ENCODE results near the gene MAP3K8. TPM values are rescaled to one million over a fixed set of nuclear protein-coding genes. Genes with fewer than 3 reads are reported as not detected.
A peak's percentile ranks its signal among the peaks of the same experiment; 100 is the strongest.

Gene MAP3K8
- total RNA-seq, 4 donors from 2014 or later: 44.7 to 74.1 (median 56.2) TPM

DNA sequence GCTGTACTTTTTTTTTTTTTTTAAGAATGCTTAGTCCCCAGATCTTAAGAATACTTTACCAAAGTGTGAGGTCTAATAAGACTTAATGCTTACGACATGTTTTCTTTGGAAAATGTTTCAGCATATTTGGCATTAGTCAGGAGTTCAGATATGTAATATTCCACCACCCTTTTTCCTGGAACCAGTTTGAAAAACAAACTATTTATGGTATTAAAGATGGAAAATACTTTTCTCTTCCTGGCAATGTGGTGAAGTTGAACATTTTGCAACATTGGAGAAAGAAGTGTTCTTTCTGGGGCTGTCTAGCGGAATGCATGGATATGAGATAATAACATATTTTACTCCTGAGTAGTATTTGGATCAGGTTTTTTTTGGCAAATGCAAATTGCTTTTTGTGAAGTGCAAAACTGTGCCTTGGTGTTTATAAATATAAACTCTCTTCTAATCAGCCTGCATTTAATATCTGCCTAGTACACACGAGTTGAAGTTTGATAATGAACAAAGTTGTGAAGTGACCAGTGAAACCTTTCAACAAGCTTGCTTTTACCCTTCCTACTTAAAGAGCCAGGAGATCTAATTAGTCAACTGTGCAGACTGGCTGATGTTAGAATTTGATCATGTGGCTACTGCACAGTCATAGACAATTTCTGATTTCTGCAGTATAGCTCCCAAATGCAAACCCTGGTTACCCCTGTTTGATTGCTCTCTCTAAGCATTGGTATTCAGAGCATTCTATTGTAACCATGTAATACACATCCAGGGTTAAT is 20.9 kb downstream of the MAP3K8 start:
- H3K27ac ChIP-seq: peak overlapping the region; percentile 58 to 91 (median 79)
- no peaks in the 10 kb centered on the region for H3K27me3 ChIP-seq
- H3K36me3 ChIP-seq: peaks cover 0 to 59% (median 9%) of the 10 kb centered on the region in 3 donors
- TF ChIP-seq EP300 (IDR thresholded peaks at IDR 0.05) (peak; percentile 96 to 99), POLR2A (IDR thresholded peaks at IDR 0.05) (no peak)
- DNase-seq (ENCODE audit: low spot score in 2 of 2): no peak
- WGBS, 2 donors: 4 to 10% methylated on average over 3 of the region's 3 CpGs
- no peak overlapping the region for H3K4me3 ChIP-seq
- no peaks in the 10 kb centered on the region for H3K9me3 ChIP-seq
- H3K4me1 ChIP-seq: peaks cover 11 to 71% (median 35%) of the 10 kb centered on the region in 4 donors

DNA sequence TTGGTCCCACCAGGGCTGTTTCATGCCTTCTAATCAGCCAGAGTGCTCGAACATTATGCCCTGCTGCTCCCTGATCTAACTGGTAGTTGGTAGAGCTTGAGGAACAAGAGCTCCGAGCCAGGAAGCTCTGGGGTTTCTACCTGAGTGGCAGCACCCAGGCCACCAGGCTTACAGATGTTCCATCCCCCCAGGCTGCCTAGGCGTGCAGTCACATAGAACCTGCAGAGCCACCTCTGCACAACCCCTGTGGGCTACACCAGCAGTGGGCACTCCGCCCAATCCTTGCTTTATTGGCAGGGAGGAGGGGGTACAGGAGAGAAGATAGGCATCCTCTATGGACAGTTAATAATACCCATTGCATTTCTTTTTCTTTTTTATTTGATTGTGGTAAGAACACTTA is 21.8 kb downstream of the MAP3K8 start:
- Histone ChIP-seq H3K4me1 (peaks cover 11 to 71% (median 35%) of the 10 kb centered on the region in 4 donors), H3K9me3 (no peaks in the 10 kb centered on the region), H3K27ac (peak overlapping the region; percentile 58 to 91 (median 79)), H3K36me3 (peaks cover 0 to 59% (median 17%) of the 10 kb centered on the region in 3 donors), H3K27me3 (no peaks in the 10 kb centered on the region), H3K4me3 (no peak overlapping the region)
- TF ChIP-seq, protein P1, sequence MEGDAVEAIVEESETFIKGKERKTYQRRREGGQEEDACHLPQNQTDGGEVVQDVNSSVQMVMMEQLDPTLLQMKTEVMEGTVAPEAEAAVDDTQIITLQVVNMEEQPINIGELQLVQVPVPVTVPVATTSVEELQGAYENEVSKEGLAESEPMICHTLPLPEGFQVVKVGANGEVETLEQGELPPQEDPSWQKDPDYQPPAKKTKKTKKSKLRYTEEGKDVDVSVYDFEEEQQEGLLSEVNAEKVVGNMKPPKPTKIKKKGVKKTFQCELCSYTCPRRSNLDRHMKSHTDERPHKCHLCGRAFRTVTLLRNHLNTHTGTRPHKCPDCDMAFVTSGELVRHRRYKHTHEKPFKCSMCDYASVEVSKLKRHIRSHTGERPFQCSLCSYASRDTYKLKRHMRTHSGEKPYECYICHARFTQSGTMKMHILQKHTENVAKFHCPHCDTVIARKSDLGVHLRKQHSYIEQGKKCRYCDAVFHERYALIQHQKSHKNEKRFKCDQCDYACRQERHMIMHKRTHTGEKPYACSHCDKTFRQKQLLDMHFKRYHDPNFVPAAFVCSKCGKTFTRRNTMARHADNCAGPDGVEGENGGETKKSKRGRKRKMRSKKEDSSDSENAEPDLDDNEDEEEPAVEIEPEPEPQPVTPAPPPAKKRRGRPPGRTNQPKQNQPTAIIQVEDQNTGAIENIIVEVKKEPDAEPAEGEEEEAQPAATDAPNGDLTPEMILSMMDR (IDR thresholded peaks at IDR 0.05): no peak
- no peak for TF ChIP-seq EP300 (IDR thresholded peaks at IDR 0.05)
- DNase-seq (ENCODE audit: low spot score in 2 of 2): no peak
- 70% methylated on average over 4 of the region's 4 CpGs for WGBS, 2 donors

DNA sequence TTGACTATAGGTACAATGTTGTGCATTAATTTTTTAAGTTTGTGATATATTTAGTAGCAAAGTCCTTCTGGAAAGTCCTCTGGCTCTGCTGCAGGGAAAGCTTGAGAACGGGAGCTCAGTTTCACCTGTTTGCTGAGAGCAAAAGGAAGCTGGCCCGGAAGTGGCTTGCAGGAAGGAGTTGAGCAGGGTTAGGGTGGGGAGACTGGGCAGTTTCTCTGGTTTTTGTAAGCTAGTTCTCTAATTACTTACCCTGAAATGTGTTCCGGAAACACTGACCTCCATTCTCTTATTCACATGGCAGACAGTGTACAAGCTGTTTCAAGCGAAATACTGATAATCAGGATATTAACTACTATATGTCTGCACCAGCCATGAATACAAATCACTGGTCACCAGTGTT is 22.3 kb downstream of the MAP3K8 start:
- TF ChIP-seq POLR2A (IDR thresholded peaks at IDR 0.05) (no peak), EP300 (IDR thresholded peaks at IDR 0.05) (peak in 1 of 2 donors; percentile 51)
- peaks cover 11 to 71% (median 35%) of the 10 kb centered on the region in 4 donors for H3K4me1 ChIP-seq
- 49 to 56% methylated on average over 4 of the region's 4 CpGs for WGBS, 2 donors
- H3K27me3 ChIP-seq: no peaks in the 10 kb centered on the region
- no peak overlapping the region for H3K4me3 ChIP-seq
- H3K27ac ChIP-seq: peak overlapping the region; percentile 58 to 91 (median 79)
- H3K9me3 ChIP-seq: no peaks in the 10 kb centered on the region
- DNase-seq (ENCODE audit: low spot score in 2 of 2): no peak
- peaks cover 0 to 59% (median 21%) of the 10 kb centered on the region in 3 donors for H3K36me3 ChIP-seq

DNA sequence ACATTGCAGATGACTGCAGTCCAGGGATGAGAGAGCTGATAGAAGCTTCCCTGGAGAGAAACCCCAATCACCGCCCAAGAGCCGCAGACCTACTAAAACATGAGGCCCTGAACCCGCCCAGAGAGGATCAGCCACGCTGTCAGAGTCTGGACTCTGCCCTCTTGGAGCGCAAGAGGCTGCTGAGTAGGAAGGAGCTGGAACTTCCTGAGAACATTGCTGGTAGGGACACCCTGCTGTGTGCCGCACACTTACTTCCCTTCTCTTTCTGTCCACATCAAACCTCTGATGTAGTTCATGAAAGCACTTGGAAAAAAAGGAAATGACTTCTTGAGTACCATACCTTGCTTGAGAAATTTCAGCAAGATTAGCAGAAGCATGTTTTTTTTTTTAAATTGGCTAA is 25.3 kb downstream of the MAP3K8 start:
- H3K27ac ChIP-seq: peak overlapping the region in 2 of 4 donors; percentile 51 to 91
- peaks cover 11 to 55% (median 25%) of the 10 kb centered on the region in 4 donors for H3K4me1 ChIP-seq
- H3K36me3 ChIP-seq: peaks cover 0 to 54% (median 14%) of the 10 kb centered on the region in 3 donors

DNA sequence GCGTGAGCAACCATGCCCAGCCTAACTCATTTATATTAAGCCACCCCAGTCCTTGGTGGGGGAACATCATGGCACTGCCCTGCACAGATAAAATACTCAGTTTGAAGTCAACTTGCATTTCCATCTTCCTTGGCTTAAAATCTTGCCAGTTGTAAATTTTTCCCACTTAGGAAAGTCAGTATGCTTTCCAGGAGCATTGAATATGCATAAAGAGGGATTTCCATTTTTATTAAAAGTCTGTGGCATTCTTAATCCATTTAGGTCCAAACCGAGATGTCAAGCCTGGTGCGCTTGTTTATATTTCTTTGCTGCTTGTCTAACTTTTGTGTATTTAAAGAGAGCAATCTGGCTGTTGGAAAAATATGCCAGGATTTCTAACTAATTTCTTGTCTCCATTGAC is 26.1 kb downstream of the MAP3K8 start:
- no peaks in the 10 kb centered on the region for H3K27me3 ChIP-seq
- no peak overlapping the region for H3K4me3 ChIP-seq
- H3K36me3 ChIP-seq: peaks cover 0 to 54% (median 14%) of the 10 kb centered on the region in 3 donors
- peak overlapping the region in 2 of 4 donors; percentile 49 to 91 for H3K27ac ChIP-seq
- peaks cover 11 to 50% (median 19%) of the 10 kb centered on the region in 4 donors for H3K4me1 ChIP-seq
- no peaks in the 10 kb centered on the region for H3K9me3 ChIP-seq
- WGBS, 2 donors: 93 to 97% methylated on average over 3 of the region's 3 CpGs
- TF ChIP-seq EP300 (IDR thresholded peaks at IDR 0.05) (no peak), POLR2A (IDR thresholded peaks at IDR 0.05) (no peak)
- TF ChIP-seq, protein P1 (IDR thresholded peaks at IDR 0.05): no peak
- no peak for DNase-seq (ENCODE audit: low spot score in 2 of 2)

More for the DNA sequence above, 25.3 kb downstream of the MAP3K8 start:
- DNase-seq (ENCODE audit: low spot score in 2 of 2): no peak
- H3K9me3 ChIP-seq: no peaks in the 10 kb centered on the region
- no peaks in the 10 kb centered on the region for H3K27me3 ChIP-seq
- TF ChIP-seq, protein P1 (IDR thresholded peaks at IDR 0.05): no peak
- TF ChIP-seq EP300 (IDR thresholded peaks at IDR 0.05): peak in 1 of 2 donors; percentile 69
- TF ChIP-seq POLR2A (IDR thresholded peaks at IDR 0.05): no peak
- WGBS, 2 donors: 70 to 89% methylated on average over 6 of the region's 6 CpGs
- H3K4me3 ChIP-seq: no peak overlapping the region

DNA sequence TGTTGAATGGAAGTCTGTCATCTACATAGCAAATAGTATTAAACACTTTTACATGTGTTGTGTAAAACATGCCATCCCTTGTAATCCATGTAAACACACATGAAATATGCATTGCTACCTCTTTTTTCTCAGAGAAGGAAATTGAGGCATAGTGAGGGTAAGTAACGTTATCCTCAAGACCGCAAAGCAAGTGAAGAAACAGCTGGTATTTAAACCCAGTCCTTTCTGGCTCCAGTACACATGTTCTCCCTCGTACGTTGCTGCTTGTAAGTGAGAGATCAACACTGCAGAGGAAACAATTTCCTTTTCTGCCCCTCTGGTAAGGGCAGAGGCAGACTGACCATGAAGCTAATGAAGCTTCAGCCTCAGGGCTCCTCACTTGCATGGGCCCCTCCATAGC is 28.5 kb downstream of the MAP3K8 start:
- H3K27ac ChIP-seq: peak overlapping the region in 1 of 4 donors; percentile 9
- no peak overlapping the region for H3K4me3 ChIP-seq
- H3K36me3 ChIP-seq: peaks cover 0 to 53% (median 14%) of the 10 kb centered on the region in 3 donors
- TF ChIP-seq POLR2A (IDR thresholded peaks at IDR 0.05) (no peak), EP300 (IDR thresholded peaks at IDR 0.05) (no peak)
- TF ChIP-seq, protein P1 (IDR thresholded peaks at IDR 0.05): no peak
- H3K27me3 ChIP-seq: no peaks in the 10 kb centered on the region
- no peak for DNase-seq (ENCODE audit: low spot score in 2 of 2)
- 65 to 71% methylated on average over 4 of the region's 4 CpGs for WGBS, 2 donors
- H3K9me3 ChIP-seq: no peaks in the 10 kb centered on the region
- H3K4me1 ChIP-seq: peaks cover 0 to 31% (median 0%) of the 10 kb centered on the region in 4 donors

Data from tibial nerve (tissue), 4 donors.